HG03457 (cell line): Measurements from ENCODE around the gene TIAM1.
"Not testable (repeated sequence)": the region's sequence is repeated elsewhere in the genome, so short reads cannot be mapped to it uniquely, and the experiment has no call there.

ENCODE experiments used
- ATAC-seq: cut with Tn5 transposase; IDR thresholded peaks from one replicate; pipeline ENCODE4 v1.9.1; 2021; ENCODE audit warnings: moderate number of reproducible peaks; ENCODE audit not compliant: unreplicated experiment

Gene TIAM1

GRCh38 chr21:31260790-31261189 is 83.3 kb downstream of the TIAM1 start:
- ATAC-seq, result no peak

DNA sequence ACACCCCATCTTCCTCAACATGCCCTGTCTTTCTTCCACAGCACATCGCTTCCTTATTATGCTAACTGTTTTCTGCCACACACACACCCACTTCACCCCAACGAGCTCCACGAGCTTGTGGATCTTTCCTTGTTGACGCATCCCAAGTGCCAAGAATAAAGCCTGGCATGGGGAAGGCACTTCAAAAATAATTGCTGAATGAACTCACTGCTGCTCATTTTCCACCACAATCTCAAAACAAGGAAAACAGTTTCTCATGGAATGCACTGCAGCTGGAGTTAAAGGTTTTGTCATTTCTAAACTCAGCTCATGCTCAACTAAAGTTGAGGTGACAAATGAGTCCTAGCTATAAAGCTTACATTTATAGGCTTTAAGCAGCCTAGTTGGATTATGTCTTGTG is 86.0 kb downstream of the TIAM1 start:
- ATAC-seq, result no peak

- no peak for ATAC-seq
Observed at GRCh38 chr21:31257265-31257664, 86.8 kb downstream of the TIAM1 start.

DNA sequence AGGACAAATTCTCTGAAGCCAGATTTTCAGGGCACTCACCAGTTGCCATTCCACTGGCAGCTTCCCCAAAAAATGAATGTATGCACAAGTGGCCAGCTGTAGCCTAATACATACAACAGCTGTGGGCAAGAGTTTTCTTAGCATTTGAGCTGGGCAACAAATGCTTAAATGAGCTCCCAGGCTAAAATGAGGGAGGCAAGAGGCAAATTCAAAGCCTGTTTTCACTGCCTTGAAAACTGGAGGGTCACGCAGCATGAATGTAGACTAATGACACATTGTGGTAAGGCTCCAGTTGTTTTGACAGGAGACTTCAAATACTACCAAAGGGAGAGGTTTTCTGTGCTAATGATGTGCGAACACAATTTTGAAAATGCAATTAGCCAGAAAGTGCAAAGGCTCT is 88.2 kb downstream of the TIAM1 start:
- ATAC-seq, result no peak

GRCh38 chr21:31255036-31255435 is 89.0 kb downstream of the TIAM1 start:
- no peak for ATAC-seq

GRCh38 chr21:31254131-31254530 is 89.9 kb downstream of the TIAM1 start:
- no peak for ATAC-seq

- no peak for ATAC-seq
Observed at GRCh38 chr21:31253684-31254083, 90.4 kb downstream of the TIAM1 start.

GRCh38 chr21:31252611-31253010 is 91.5 kb downstream of the TIAM1 start:
- ATAC-seq, result no peak

GRCh38 chr21:31252091-31252490 is 92.0 kb downstream of the TIAM1 start:
- no peak for ATAC-seq

- no peak for ATAC-seq
Observed at GRCh38 chr21:31251686-31252085, 92.4 kb downstream of the TIAM1 start.

GRCh38 chr21:31248598-31248997 is 95.5 kb downstream of the TIAM1 start:
- ATAC-seq, result no peak

GRCh38 chr21:31243611-31244010 is 100.5 kb downstream of the TIAM1 start:
- ATAC-seq, result no peak

DNA sequence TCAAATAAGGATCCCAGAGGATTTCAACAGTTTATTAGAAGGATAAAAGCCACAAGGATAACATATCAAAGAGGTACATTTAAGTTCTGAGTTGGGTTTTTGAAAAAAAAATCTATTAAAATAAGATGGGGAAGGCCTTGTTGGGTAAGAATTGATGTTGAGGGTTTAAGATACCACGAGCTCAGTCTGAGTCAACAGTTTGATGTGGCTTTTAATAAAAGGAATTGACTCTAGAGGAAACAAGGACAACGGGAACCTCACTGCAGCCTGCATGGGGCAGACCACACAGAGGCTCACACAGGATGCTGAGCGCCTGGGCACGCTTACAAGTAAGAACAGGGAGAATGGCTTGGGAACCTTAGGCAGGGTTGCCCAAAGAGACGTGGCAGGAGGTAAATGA is 107.5 kb downstream of the TIAM1 start:
- ATAC-seq, result no peak

DNA sequence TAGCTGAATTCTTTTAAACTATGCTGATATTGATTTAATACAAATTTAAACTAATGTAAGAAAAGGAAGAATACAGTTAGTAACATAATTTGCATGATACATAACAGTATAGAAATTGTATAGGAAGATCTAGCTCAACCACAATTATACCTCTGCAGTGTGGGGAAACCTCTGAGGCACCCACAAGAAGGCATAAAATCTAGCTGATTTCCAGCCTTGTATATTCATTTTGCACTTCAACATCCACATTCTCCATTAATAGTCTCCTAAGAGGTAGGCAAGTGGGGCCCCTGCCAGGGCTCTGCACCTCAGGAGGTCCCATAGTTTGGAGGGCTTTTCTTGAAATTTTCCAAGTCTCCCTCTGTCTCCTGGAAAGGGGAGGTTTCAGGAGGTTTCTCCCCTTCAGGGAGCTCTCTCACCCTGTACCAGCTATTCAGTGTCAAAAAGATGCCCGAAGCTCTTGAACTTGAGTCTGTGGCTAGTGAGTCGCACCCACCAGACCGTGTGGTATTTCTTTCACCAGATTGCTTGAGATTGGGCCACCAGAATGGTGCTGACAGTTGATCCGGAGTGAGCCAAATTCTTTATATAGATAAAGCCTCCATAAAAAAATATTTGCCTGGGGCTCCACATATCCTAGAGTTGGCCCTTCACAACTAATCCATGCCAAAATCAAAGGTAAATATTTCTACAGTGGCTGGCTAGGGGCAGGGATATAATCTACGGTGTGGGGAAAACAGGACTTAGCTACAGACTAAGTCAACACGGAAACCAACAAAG is 108.2 kb downstream of the TIAM1 start:
- no peak for ATAC-seq

- ATAC-seq, result no peak
Observed at GRCh38 chr21:31234936-31235335, 109.1 kb downstream of the TIAM1 start.

GRCh38 chr21:31233711-31234110 is 110.3 kb downstream of the TIAM1 start:
- ATAC-seq, result no peak

DNA sequence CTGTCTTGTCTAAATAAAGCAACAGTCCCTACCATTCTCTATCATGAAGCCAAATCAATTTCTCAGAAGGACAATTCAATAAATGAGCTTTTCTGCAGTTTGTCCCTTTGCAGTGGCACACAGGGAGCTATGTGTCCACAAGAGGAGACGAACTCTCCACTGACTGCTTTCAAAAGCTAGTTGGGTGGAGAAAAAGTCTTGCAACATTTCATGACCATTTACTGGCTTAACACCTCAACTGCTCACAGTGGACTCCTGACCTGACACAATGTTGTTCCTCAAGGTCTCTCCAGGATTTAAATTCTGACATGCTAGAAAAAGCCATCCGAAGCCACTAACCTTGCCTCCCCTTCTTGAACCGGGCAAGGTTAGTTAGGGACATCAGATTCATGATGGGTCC is 111.7 kb downstream of the TIAM1 start:
- no peak for ATAC-seq

DNA sequence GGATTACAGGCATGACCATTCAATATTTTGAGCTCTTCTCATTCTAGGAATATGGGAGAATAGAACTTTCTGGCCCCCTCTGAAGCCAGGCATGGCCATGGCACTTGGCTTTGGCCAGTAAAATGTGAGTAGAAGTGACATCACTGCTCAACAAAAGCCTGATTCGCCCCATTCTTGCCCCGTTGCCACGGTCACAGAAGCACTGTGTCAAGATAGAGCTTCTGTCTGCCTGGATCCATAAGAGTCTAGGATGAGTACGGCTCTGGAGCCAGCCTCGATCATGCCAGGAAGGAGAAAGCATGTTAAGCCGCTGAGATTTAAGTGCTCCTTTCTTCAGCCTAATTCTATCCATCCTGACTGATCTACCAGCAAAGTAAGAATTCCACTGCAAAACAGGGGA is 113.1 kb downstream of the TIAM1 start:
- no peak for ATAC-seq

DNA sequence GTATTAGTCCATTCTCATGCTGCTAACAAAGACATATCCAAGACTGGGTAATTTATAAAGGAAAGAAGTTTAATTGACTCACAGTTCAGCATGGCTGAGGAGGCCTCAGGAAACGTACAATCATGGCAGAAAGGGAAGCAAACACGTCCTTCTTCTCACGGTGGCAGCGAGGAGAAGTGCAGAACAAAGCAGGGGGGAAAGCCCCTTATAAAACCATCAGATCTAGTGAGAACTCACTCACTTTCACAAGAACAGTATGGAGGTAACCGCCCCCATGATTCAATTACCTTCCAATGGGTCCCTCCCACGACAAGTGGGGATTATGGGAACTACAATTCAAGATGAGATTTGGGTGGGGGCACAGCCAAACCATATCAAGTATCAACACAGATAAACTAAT is 115.3 kb downstream of the TIAM1 start:
- ATAC-seq, result not testable (repeated sequence)

GRCh38 chr21:31225713-31226112 is 118.3 kb downstream of the TIAM1 start:
- no peak for ATAC-seq

- no peak for ATAC-seq
Observed at GRCh38 chr21:31222142-31222541, 121.9 kb downstream of the TIAM1 start.

DNA sequence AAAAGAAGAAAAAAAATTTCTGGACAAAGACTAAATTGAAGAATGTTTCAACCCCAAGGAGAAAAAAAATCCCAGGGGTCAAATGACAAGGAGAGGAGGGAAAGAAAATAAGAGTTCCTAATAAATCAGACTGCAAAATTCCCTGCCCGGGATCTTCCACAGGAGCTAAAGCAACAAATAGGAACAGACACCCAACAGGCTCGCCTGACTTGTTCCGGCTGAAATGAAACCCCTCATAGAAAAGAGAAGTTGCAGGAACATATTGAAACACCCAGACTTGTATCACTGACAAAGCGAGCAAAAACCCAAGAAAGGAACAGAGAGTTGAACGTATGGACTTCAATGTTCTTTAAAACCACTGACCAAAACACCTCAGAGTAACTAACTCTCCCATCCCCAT is 123.0 kb downstream of the TIAM1 start:
- ATAC-seq, result no peak

GRCh38 chr21:31220575-31220974 is 123.5 kb downstream of the TIAM1 start:
- no peak for ATAC-seq
